Activated CD8-positive, alpha-beta memory T cell treated with anti-CD3 and anti-CD28 coated beads, Interleukin-2, amount 50 U/mL, for 24 hours (primary cell): ENCODE data around the gene RIC8A.
A peak's percentile ranks its signal among the peaks of the same experiment; 100 is the strongest.

Source experiments
- DNase-seq: peaks from one replicate; pipeline ENCODE4 v3.0.0-alpha.2; 2020; ENCODE audit errors: extremely low read depth

RIC8A gene

DNA sequence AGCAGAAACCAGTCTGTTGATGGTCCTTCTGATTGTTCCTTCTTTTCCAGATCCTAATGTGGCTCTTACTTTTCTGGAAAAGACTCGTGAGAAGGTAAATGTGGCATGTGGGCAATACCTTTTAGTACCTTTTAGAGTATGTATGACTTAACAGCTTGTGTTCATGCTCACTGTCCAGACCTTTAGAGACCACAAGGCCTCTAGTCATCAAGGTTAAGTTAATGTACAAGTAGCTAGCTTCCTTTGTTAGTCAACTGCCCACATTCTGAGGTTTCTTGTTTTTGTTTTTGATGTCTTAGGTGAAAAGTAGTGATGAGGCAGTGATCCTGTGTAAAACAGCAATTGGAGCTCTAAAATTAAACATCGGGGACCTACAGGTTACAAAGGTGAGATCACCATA, 36.9 kb downstream of the RIC8A start:
- DNase-seq: no peak

DNA sequence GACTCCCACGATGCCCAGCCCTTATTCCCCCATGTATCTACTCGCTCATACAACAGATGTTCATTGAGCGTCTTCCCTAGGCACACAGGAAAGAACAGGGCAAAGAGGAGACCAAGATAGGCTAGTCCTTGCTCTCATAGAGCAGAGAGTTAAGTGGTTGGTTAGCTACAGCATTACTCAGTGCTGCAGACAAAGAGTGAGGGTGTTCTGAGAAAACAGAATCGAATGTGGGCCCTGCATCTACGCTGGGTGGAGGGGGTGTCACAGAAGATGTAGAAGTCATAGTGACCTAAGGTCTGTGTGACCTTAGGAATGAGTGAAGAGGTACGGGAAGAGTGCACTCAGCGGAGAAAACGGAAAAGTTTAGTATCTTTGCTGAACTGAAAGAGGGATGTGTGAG, 41.6 kb downstream of the RIC8A start:
- DNase-seq: no peak

DNA sequence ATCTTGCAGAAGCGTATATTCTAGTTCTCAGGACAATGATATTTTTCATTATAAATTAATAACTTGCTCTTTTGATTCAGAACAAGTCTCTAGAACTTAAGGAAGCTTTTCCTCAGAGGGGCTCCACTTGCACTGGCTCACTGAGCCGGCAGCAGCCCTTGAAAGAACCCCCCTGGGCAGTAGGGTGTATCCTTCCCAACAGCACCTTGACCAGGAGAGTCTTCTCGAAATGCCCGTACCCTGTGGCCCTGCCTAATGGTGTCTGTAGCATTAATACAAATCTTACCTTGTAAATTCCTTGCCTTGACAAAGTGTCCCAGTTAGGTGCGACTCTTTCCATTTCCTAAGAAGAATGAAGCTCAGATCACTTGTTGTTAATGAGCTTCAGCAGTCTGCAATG, 42.8 kb downstream of the RIC8A start:
- no peak for DNase-seq

DNA sequence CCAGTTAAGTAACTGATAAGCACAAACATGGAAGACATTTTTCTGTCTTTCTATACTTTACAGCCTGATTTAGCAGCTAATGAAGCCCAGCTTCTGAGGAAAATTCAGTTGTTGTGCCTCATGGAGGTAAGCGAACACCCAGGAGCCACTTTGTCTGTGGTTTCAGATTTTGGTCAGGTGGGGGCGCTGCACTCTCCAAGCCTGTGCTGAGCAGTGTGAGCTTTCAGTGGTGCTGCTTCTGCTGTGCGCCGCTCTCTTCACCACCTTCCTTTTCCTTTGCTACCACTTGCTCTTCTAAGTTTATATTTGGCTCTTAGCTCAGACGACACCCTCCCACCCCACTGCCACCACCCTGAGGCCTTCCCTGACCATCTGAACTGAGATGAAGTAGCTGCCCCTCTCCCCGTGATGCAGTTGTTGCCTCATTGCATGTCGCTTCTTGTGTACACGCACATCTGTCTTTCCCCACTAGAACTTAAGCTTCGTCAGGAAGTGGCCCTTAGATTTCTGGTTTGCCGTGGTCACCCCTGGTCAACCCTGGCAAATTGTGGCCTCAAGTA, 43.3 kb downstream of the RIC8A start:
- peak; percentile 56 for DNase-seq

DNA sequence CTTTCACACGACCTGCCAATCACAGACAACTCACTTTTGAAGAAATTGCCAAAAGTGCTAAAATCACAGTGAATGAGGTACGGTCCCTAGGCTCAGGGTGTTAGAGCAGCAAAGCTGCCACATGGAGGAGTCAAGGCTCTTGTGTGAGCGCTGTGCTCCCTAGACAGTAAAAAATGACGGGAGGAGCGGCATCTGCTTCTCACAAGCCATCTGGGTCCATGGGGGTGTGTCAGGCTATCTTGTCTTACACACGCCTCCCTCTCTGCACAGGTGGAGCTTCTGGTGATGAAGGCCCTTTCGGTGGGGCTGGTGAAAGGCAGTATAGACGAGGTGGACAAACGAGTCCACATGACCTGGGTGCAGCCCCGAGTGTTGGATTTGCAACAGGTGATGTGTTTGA, 44.0 kb downstream of the RIC8A start:
- DNase-seq: no peak

DNA sequence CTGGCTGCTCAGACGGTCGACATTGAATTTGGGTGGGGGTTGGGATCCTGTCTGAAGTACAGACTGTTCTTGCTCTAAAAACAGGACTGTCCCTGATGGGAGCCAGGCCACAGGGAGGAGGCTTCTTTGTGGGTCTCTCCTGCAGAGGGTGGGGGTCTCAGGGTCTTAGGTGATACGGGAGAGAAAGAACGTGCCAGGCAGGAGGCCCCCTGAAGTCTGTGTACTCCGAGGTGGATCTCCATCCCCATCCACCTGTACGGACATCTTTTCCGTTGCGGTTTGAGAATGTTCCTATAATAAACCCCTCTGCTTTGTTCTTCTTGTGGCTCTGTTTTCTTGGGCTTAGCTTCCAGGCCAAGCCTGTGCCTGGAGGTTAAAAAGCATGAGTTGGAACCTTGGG, 45.2 kb downstream of the RIC8A start:
- DNase-seq: no peak

DNA sequence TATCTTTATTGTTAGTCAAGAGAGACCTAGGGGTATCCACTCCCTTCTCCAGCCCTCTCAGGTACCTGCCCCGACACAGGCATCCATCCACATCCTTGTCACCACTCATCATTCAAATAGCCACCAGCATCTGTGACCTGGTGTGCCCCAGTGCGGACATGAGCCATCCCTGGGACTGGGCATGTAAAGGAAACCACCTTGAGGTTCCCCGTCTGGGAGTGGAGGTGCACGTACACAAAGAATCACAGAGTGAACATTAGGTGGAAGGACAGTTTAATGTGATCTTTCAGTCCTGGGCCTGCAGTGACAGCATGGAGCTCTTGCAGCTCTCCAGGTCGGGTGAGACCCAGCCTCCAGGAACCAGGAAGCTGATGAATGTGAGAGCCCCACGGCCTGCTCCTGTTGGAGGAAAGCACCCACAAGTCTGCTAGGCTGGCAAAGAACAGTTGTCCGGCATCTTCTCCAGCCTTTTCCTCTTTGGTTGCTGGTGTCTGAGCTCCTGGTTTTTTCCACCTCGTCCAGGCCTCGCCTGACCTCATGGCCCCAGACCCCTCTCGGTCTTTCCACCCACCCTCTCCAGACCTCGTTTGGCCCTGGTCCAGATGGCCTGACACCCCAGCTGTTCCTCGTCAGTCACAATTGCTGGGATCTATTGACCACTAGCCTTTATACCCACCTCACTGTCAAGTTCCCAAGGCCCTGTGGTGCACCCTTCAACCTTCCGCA, 45.8 kb downstream of the RIC8A start:
- DNase-seq: no peak

DNA sequence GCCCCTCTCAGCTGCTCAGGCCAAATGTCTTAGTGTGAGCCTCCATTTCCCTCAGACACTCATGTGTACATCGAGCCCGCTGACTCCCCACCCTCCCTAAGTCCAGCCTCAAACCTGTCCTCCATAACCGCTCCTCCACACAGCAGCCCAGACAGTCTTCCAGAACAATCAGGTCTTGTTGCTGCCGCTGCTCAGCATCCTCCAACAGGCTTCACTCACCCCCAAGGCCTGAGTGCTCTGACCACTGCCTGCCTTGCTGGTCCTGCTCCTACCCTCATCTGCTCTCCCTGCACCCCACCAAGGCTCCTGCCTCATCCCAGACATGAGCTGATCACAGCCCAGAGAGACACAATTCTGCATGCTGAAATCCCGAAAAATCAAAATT, 46.4 kb downstream of the RIC8A start:
- DNase-seq: no peak

DNA sequence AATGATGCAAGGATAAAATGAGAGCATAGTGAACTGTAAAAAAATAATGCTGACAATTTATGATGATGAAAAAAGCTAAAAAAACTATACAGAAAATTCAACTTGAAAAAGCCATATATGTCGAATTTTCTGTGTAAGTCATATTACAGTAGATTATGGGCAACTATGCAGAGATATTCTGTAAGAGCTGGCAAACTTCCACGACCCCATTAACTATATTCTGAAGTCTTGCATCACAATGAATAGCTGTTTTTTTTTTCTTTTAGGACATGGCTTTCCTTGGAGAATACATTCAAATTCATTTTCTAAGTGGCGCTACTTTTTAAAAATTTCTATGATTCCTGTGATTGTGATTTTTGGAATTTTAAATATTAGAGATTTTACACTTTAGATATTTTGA, 47.7 kb downstream of the RIC8A start:
- DNase-seq: no peak

DNA sequence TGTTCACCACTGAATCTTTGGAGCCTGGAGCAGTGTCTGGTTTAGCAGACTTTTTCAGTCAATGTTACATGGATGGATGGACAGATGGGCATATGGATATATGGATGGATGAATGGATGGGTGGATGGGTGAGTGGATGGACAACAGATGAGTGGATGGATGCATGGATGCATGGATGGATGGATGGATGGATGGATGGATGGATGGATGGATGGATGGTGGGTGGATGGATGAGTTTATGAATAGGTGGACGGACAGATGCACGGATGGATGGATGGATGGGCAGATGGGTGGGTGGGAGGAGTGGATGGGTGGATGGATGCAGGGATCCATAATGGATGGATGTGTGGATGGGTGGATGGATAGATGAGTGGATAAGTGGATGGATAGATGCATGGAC, 48.3 kb downstream of the RIC8A start:
- no peak for DNase-seq

DNA sequence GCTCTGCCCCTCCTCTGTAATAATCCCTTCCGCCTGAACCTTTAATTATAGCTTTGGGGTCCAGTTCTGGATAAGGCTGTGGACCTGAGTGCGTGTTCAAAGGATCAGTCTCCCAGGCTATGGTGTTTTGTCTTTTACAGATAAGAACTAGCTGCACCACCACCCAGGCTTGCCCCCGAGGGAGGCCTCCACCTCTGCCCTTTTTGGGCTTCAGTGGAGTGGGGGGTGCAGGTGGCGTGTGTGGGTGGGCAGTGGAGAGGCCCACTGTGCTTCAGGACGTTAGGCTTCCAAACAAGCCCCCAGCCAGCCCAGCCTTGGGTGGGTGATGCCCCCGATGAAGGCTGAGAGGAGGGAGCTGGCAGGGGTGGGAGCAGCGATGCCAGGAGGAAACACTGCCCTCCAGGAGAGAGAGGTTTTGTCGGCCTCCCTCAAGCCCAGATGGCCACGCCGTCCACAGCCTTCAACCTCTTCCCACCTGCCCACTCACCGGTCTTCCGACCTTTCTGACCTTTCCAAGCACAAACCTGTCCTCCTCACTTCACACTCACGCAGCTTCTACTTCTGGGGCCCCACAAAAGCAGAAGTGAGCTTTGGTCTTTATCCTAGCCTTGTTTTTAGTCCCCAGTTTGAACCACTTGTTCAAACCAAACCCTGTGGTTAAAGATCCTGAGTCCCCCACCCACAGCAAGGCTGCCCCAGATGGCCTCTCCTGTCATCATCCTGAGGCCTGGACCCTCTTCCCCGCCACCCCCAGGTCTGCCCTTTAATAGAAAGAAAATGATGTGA, 49.6 kb downstream of the RIC8A start:
- no peak for DNase-seq

DNA sequence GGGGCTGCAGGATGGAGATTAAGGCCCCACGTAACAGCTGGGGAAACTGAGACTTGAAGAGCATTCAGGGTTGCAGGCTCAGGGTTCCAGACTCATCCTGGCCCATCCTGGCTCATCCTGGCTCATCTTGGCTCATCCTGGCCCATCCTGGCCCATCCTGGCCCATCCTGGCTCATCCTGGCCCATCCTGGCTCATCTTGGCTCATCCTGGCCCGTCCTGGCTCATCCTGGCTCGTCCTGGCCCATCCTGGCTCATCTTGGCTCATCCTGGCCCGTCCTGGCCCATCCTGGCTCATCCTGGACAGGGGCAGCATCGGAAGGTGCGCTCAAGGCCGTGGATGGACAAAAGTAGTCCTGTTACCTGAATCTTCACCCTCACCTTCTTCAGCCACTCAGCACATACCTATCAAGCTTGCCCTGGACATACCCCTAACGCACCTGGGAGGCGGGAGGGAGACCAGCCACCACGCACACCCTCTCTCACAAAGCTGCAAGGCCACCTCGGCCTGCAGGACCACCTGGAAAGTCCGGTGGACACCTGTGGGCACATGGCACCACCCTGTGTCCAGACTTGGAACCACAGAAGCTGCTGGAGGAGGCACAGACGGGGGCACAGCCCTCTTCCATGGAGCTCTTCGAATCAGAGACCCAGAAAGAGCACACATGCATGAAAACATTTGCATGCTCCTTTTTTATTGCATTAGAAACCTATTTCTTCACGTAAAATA, 50.4 kb downstream of the RIC8A start:
- no peak for DNase-seq

DNA sequence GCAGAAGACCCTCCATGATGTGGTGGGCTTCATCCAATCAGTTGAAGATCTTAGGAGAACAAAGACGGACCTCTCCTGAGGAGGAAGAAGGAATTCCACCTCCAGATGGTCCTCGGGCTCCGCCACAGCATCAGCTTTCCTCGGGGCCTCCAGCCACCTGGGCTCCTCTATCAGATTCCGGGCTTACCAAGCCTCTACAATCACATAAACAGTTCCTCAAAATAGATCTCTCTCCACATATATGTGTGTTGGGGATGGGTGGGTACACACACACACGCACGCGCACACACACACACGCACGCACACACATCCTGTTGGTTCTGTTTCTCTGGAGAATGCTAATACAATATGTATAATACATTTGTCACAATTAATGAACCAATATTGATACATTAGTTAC, 51.9 kb downstream of the RIC8A start:
- DNase-seq: no peak

DNA sequence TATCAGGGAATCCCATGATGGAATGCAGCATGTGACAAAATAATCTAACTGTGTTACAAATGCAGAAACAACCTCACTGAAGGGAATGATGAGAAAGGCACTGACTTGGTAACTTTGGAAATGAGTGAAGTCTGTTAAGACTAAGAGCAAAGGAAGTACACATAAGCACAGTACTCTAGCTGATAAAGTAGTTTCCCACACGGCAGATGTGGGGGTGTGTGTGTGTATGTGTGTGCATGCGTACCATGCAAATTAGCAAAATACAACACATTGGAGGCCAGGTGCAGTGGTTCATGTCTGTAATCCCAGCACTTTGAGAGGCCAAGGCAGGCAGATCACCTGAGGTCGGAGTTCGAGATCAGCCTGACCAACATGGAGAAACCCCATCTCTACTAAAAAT, 54.1 kb downstream of the RIC8A start:
- DNase-seq: no peak
